Right hindlimb (tissue), 1 donor: Measurements from ENCODE around the gene PRELID2.
"Not testable (repeated sequence)": the region's sequence is repeated elsewhere in the genome, so short reads cannot be mapped to it uniquely, and the experiment has no call there.

ENCODE experiments used
- DNase-seq: peaks from one replicate; pipeline ENCODE4 v3.0.0-alpha.2; 2018

PRELID2 gene

DNA sequence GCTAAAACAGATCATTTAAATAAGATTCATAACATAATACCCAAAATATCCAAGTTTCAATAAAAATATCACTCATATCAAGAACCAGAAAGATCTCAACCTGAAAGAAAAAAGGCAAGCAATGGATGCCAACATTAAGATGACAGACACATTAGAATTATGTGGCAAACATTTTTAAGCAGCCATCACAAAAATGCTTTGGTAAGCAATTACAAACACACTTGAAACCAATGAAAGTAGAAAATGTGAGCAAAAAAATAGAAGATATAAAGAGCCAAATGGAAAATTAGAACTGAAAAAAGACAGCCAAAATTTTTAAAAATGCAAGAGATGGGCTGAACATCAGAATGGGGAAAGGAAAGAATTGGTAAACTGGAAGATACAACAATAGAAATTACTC is 96.9 kb downstream of the PRELID2 start:
- no peak for DNase-seq

DNA sequence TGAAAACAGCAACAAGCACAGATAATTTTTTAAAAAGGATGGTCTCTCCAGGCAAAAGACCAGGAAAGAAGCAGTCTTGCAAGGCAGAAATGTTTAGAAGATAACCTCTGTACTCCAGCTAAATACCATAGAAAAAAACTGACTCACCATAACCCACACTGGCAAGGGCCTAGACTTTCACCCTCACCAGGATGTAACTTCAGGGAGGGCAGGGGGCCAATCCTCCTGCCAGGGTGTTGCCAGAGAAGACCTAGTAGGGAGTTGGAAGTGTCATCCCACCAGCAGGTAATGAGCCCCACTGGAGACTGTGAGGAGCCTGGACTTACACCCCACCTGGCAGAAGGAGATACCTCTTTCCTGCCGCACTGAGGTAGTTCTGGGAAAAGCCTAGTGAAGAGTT is 97.6 kb downstream of the PRELID2 start:
- DNase-seq: no peak

DNA sequence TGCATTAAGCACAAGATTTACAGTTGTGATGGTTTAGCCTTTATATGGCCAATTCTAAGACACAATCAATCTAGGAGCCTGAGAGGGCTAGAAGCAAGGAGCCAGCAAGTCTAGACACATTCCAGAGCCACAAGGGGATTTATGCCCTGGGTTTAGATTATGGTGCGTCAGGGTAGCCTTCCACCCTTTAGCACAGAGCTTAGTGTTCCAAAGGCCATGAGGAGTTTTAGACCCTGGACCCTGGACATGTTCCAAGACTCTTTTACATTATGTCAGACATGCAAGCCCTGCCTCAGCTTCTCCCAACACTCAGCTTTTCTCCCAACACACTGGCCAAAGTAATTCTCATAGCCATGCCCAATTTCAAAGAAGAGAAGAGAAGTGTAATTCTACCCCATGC is 105.2 kb downstream of the PRELID2 start:
- DNase-seq: not testable (repeated sequence)

DNA sequence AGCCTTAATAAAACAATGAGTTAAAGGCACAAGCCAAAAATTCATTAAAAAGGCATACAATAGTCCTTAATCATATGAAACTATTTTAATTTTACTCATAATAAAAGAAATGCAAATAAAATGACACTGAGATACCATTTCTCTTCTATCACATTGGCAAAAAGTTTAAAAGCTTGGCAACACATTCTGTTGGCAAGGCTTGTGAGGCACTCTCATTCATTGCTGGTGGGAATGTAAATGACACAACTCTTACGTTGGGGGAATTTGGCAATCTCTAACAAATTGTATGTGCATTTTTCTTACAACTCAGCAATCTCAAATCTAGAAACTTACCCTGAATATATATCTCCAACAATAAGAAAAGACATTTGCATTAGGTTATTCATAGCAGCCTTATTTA is 111.6 kb downstream of the PRELID2 start:
- no peak for DNase-seq

DNA sequence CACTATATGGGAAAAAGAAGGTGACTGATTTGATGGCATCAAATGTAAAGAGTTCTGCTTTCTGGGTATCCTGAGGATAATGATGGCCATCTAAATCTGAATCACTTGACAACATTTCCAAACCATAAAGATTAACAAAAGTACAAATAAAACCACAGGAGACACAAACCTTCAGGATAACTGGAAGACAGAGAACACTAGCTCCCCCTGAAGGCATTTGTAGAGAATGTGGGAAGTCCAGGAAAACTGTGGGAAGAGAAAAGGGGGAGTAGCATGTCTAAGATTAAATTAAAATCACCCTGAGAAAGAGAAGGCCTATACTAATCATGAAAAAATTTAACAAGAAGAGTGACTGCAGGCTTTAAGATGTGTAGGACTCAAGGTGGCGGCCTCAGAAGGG is 116.2 kb downstream of the PRELID2 start:
- no peak for DNase-seq

DNA sequence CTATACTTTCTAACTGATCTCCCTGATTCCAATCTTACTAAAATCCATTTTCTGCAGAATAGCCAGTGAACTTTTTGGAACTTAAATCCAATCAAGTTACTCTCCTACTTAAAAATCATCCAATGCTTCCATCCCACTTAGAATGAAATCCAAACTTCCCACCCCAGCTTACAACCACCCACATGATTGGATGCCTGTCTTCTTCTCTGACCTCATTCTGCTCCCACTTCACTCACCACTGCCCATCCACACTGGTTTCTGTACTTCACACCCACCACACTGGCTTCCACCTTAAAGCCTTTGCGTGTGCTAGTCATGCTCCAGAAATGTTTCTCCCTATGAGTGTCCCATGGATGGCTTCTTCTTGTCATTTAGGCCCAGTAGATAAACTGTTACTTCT is 119.7 kb downstream of the PRELID2 start:
- DNase-seq: no peak

DNA sequence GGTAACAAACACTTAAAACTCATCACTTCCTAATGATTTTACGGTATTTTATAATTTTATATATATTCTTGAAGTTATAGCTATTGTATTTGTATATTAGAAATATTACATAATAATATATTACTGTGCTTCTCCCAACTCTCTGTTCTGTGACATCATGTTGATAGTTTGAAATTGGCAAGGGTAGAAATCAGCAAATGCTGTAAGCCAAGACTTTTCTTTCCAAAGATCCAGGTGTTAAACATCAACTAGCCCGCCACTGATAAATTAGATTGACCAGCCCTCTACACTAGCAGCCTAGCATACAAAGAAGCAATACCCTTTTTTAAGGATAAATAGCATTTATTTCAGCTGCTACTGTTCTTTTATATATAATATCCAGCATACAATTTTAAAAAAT is 122.9 kb downstream of the PRELID2 start:
- no peak for DNase-seq

DNA sequence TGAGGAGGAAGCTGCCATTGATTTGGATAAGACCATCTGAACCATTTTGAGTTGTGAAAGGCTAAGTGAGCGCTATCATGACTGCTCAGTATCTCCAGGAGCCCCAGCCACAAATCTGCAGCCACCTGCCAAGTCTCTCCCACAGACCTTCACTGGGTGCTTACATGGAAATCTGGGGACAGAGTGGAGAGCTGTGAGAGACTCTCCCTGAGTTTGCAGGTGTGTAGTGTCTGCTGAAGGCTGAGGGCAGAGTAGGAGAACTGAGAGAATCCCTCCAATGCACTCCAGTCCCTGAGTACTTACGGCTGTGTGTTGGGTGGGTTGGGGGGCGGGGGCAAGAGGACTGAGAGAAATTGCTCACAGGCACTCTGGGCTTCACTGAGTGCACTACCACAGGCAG is 123.7 kb downstream of the PRELID2 start:
- DNase-seq: no peak
